ACC112 (cell line): ENCODE measurements around the gene CDYL2.

Experiments
- H2AFZ ChIP-seq: fragments of 200-600 bp; sonication (generic); one replicate; pipeline ENCODE4 v1.6.0; 2017; ENCODE audit warnings: antibody characterized with exemption, low read length; ENCODE audit not compliant: unreplicated experiment
- H3K27ac ChIP-seq: fragments of 200-600 bp; sonication (generic); 2 replicates; pipeline ENCODE4 v1.5.1; 2014; ENCODE audit warnings: low read depth, mild to moderate bottlenecking, antibody characterized with exemption, low read length, moderate library complexity
- H3K27me3 ChIP-seq: fragments of 200-600 bp; sonication (generic); 2 replicates; pipeline ENCODE4 v1.6.1; 2014; ENCODE audit warnings: mild to moderate bottlenecking, antibody characterized with exemption, low read length, moderate library complexity, mixed read lengths; ENCODE audit not compliant: insufficient read depth
- H3K36me3 ChIP-seq: fragments of 200-600 bp; sonication (generic); 2 replicates; pipeline ENCODE4 v1.6.1; 2016; ENCODE audit warnings: mild to moderate bottlenecking, antibody characterized with exemption, low read length, moderate library complexity, mixed read lengths; ENCODE audit not compliant: insufficient read depth
- H3K4me1 ChIP-seq: fragments of 200-600 bp; sonication (generic); one replicate; pipeline ENCODE4 v1.6.1; 2016; ENCODE audit warnings: low read length, mixed read lengths; ENCODE audit not compliant: insufficient read depth, unreplicated experiment, control insufficient read depth
- H3K4me3 ChIP-seq: fragments of 200-600 bp; sonication (generic); 2 replicates; pipeline ENCODE4 v1.5.1; 2014; ENCODE audit warnings: mild to moderate bottlenecking, low read depth, low read length
- H3K79me2 ChIP-seq: fragments of 200-600 bp; sonication (generic); one replicate; pipeline ENCODE4 v1.6.0; 2016; ENCODE audit warnings: low read length; ENCODE audit not compliant: control insufficient read depth, unreplicated experiment, insufficient read depth

The CDYL2 gene

GRCh38 chr16:80711406-80711805 is 93.0 kb downstream of the CDYL2 start:
- Histone ChIP-seq H3K27ac (no peak overlapping the region), H3K27me3 (no peaks in the 10 kb centered on the region), H3K79me2 (no peaks in the 10 kb centered on the region), H3K4me3 (no peak overlapping the region), H3K4me1 (no peaks in the 10 kb centered on the region), H3K36me3 (no peaks in the 10 kb centered on the region), H2AFZ (no peak overlapping the region)

- Histone ChIP-seq H3K27ac (no peak overlapping the region), H3K4me3 (no peak overlapping the region), H2AFZ (no peak overlapping the region), H3K27me3 (no peaks in the 10 kb centered on the region), H3K79me2 (no peaks in the 10 kb centered on the region), H3K4me1 (no peaks in the 10 kb centered on the region), H3K36me3 (no peaks in the 10 kb centered on the region)
Measured at GRCh38 chr16:80710918-80711317, 93.5 kb downstream of the CDYL2 start.

GRCh38 chr16:80708823-80709222 is 95.6 kb downstream of the CDYL2 start:
- Histone ChIP-seq H3K4me1 (no peaks in the 10 kb centered on the region), H2AFZ (no peak overlapping the region), H3K36me3 (no peaks in the 10 kb centered on the region), H3K79me2 (no peaks in the 10 kb centered on the region), H3K4me3 (no peak overlapping the region), H3K27me3 (no peaks in the 10 kb centered on the region), H3K27ac (no peak overlapping the region)

- Histone ChIP-seq H3K79me2 (no peaks in the 10 kb centered on the region), H3K27me3 (no peaks in the 10 kb centered on the region), H3K36me3 (no peaks in the 10 kb centered on the region), H3K4me3 (no peak overlapping the region), H2AFZ (no peak overlapping the region), H3K4me1 (no peaks in the 10 kb centered on the region), H3K27ac (no peak overlapping the region)
Measured at GRCh38 chr16:80707686-80708085, 96.7 kb downstream of the CDYL2 start.

GRCh38 chr16:80705596-80705995 is 98.8 kb downstream of the CDYL2 start:
- Histone ChIP-seq H3K79me2 (no peaks in the 10 kb centered on the region), H3K4me1 (no peaks in the 10 kb centered on the region), H3K27ac (no peak overlapping the region), H3K27me3 (no peaks in the 10 kb centered on the region), H3K36me3 (no peaks in the 10 kb centered on the region), H3K4me3 (no peak overlapping the region), H2AFZ (no peak overlapping the region)

GRCh38 chr16:80704751-80705505 is 99.5 kb downstream of the CDYL2 start:
- H3K27me3 ChIP-seq: no peaks in the 10 kb centered on the region
- no peaks in the 10 kb centered on the region for H3K79me2 ChIP-seq
- no peak overlapping the region for H2AFZ ChIP-seq
- no peak overlapping the region for H3K4me3 ChIP-seq
- no peaks in the 10 kb centered on the region for H3K36me3 ChIP-seq
- no peaks in the 10 kb centered on the region for H3K4me1 ChIP-seq
- no peak overlapping the region for H3K27ac ChIP-seq

GRCh38 chr16:80703131-80704071 is 101.0 kb downstream of the CDYL2 start:
- H3K79me2 ChIP-seq: no peaks in the 10 kb centered on the region
- no peak overlapping the region for H3K4me3 ChIP-seq
- no peaks in the 10 kb centered on the region for H3K4me1 ChIP-seq
- H3K36me3 ChIP-seq: no peaks in the 10 kb centered on the region
- H3K27ac ChIP-seq: no peak overlapping the region
- H3K27me3 ChIP-seq: no peaks in the 10 kb centered on the region
- H2AFZ ChIP-seq: no peak overlapping the region

- Histone ChIP-seq H3K4me3 (no peak overlapping the region), H3K27me3 (no peaks in the 10 kb centered on the region), H3K27ac (no peak overlapping the region), H3K4me1 (no peaks in the 10 kb centered on the region), H3K79me2 (no peaks in the 10 kb centered on the region), H3K36me3 (no peaks in the 10 kb centered on the region), H2AFZ (no peak overlapping the region)
Measured at GRCh38 chr16:80702696-80703095, 101.7 kb downstream of the CDYL2 start.

GRCh38 chr16:80700558-80700957 is 103.8 kb downstream of the CDYL2 start:
- H3K36me3 ChIP-seq: no peaks in the 10 kb centered on the region
- no peaks in the 10 kb centered on the region for H3K79me2 ChIP-seq
- no peak overlapping the region for H3K27ac ChIP-seq
- H3K4me3 ChIP-seq: no peak overlapping the region
- no peaks in the 10 kb centered on the region for H3K4me1 ChIP-seq
- no peak overlapping the region for H2AFZ ChIP-seq
- H3K27me3 ChIP-seq: no peaks in the 10 kb centered on the region

- Histone ChIP-seq H3K4me1 (no peaks in the 10 kb centered on the region), H2AFZ (no peak overlapping the region), H3K79me2 (no peaks in the 10 kb centered on the region)
Measured at GRCh38 chr16:80695020-80695419, 109.4 kb downstream of the CDYL2 start.

GRCh38 chr16:80693553-80693952 is 110.8 kb downstream of the CDYL2 start:
- no peak overlapping the region for H3K4me3 ChIP-seq
- H3K4me1 ChIP-seq: no peaks in the 10 kb centered on the region
- H3K27me3 ChIP-seq: no peaks in the 10 kb centered on the region
- H3K27ac ChIP-seq: no peak overlapping the region
- no peak overlapping the region for H2AFZ ChIP-seq
- H3K36me3 ChIP-seq: no peaks in the 10 kb centered on the region
- no peaks in the 10 kb centered on the region for H3K79me2 ChIP-seq

More at GRCh38 chr16:80695020-80695419, 109.4 kb downstream of the CDYL2 start:
- Histone ChIP-seq H3K4me3 (no peak overlapping the region), H3K27ac (no peak overlapping the region), H3K36me3 (no peaks in the 10 kb centered on the region), H3K27me3 (no peaks in the 10 kb centered on the region)
